ENCODE data around the gene CREB3.

The CREB3 gene

DNA sequence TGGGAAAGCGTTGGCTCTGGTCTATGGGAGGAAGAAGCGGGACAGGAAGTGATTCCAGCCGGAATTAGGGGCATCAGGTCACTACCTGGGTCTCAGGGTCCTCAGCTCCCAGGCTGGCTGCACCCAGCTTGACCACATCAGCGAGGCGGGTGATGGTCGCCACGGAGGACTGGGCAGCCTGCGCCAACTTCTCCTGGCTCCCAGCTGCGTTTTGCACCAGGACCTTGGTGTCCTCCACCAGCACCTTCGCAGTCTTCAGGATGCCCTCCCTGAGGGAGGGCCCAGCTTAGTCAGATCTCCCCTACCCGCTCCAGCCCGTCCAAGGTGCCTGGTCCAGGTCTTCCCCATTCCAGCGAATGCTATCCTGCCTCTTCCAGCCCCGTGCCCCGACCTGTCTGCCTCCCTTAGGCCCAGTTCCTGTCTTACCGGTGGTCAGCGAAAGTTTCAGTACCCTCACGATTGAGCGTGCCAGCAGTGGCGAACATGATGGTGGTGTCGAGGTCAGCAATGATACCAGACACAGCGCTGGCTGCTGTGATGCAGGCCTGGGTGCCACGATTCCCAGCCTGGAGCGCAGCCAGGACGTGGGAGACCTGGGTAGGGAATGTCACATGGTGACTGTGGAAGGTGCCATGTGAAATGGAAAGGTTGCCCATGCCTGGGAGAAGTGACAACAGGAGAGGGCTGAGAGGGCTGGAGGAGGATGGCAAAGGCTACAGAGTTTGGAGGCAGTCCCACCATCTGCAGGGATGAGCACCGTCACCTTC, 28.4 kb upstream of the CREB3 start:
- no peak for DNase-seq

DNA sequence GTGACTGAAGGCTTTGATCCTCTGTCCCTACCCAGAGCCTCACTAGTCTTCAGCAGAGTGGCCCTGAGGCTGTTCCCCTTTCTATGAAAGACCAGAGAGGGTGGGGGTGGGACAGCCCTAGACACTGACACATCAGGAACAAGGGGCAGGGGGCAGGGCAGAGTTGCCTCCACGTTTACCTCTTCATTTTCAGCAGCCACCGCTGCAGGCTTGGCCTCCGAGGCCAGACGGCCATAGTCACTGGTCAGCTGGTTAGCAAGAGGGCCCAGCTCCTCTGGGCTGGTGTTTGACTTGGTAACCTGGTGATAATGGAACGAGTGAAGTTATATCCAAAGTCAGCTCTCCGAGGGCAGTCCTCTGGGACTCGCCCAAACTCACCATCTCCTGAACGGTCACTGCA, 27.1 kb upstream of the CREB3 start:
- no peak for DNase-seq

GRCh38 chr9:35705836-35706430, 26.5 kb upstream of the CREB3 start:
- DNase-seq, result no peak

- DNase-seq, result no peak
These were observed 25.5 kb upstream of the CREB3 start for GRCh38 chr9:35706951-35707350.

DNA sequence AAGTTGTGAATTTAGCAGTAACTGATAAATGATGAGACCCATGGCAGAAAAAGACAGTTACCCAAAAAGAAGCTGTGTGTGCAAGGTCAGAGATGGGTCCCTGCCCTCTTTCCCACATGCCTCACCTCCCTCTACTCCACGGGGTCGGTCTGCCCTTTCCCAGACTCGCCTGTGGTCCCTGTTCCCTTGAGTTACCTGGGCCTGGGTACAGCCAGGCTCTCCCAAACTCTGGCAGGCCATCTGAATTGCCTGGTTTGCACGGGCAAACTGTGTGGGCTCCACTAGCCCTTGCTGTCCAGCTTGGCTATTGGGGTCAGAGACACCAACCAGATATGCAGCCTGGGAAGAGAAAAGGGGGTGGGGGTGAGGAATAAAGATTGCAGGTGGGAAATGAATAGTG, 24.3 kb upstream of the CREB3 start:
- no peak for DNase-seq

DNA sequence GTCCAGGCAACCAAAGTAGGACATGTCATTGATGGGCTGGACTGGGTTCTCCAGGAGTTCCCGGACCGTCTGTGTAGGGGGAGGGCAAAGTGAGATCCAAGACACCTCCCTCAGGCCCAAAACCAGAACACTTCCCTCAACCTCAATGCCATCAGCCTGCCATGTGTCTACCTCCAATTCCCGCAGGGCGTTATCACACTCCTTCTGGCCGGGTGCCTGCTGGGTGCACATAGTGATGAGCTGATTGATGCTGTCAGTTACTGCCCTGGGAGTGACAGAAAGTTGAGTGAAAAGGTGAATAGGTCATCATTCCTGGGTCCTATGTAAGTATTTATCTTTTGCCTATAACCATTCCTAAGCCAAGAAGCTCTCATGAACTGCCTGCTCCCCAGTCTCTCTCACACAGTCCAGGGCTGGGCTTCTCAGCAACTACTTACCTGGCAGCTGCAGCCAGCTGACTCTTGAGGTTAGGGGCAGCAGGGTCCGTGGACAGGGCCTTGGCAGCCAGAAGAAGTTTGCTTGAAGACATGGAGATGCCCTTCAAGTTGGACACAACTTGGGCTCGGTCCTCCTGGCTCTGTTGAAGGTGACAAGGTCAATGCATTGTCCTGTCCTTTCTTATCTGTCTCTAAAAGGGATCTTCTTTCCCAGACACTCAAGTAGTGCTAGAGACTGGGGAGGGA, 21.5 kb upstream of the CREB3 start:
- DNase-seq, result no peak

- no peak for DNase-seq
These were observed 20.7 kb upstream of the CREB3 start for GRCh38 chr9:35711501-35712428.

- no peak for DNase-seq
These were observed 19.6 kb upstream of the CREB3 start for GRCh38 chr9:35712762-35713400.

GRCh38 chr9:35713578-35713977, 18.9 kb upstream of the CREB3 start:
- DNase-seq, result no peak

DNA sequence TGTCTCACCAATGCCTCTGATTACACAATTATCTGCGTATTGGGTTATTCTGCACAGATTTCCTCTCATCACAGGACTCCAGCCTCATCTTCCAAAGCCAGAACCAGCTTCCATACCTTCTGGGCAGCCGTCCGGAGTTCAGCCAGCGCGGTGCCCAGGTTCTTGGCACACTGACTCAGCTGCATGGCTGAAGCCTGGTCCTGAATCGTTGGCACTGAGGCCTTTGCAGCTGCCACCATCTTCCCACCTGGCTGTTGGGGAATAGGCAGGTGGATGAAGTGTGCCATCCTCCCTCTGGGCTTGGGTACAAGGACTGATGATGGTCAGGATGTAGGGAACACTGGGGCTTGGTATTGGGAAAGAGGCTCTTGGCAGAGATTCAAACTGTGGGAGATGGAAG, 18.3 kb upstream of the CREB3 start:
- no peak for DNase-seq

GRCh38 chr9:35714579-35715252, 17.8 kb upstream of the CREB3 start:
- no peak for DNase-seq

GRCh38 chr9:35716230-35716629, 16.2 kb upstream of the CREB3 start:
- DNase-seq, result no peak

- no peak for DNase-seq
These were observed 15.2 kb upstream of the CREB3 start for GRCh38 chr9:35717132-35717870.

DNA sequence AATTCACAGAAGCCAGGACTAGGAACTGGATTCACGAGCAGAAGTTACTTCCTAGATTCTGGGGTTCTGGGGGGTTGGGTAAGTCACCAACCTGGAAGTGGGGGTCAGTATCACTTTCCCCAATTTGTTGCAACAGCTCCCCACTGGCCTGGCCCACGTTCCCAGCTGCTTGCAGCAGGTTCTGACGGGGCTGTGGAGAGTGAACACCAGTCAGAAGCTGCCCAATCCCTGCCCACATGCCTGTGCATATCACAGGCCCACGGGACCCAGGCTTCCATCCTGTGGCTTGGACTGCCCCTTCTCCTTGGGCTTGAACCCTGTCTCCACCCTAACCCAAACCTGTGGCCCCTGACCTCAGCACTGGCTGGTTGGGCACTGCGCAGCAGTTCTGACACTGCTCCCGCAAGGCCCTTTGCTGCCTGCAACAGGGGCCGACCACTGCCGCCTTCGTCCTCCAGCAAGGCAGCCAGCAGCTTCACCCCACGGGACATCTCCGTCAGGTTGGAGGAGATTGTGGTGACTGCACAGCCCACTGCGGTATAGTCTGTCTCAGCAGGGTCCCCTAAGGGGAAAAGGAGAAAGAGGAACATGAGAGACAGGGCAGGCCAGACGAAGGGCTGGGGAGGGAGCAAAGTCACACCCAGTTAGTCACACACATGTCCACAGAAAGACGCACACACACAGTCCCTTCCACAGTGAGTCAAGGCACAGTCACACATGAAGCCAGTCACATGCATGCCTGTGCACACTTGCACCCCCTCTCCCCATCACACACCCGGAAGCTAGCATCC, 13.6 kb upstream of the CREB3 start:
- no peak for DNase-seq

GRCh38 chr9:35719546-35719945, 12.9 kb upstream of the CREB3 start:
- DNase-seq, result no peak

DNA sequence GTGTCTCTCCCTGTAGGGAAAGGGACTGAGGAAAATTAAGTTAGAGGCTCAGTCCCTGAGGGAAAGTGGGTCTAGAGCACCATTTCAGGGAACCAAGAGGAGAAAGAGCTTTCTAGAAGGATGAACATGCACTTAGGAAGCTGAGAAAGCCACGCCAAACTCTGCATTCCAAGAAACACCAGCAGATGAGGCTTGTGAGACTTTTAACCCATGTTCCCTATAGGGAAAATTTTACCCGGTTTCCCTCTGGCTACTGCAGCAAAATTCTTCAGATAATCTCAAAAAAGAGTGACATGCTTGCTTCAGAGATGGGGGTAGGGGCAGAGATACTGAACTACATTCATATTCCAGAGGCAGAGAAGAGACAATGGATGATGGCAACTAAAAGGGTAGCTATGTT, 9.0 kb upstream of the CREB3 start:
- DNase-seq, result no peak

DNA sequence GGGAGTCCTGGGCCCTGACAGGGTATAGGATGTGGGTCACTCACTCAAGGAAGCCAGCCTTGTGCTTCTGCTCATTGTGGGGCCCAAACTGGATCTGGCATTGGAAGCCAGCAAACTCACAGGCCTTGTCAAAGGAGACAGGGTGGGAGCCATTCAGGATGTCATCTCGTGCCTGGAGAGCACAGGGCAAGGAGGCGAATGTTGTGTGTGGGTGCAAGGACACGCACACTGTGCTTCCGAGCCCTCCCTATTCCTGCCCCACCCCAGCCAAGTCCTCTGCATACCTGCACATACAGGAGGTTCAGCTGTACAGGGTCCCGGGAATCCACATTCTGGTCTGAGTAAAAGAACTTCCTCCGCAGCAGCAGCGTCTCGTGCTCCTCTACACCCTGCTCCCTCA, 8.6 kb upstream of the CREB3 start:
- DNase-seq, result no peak

DNA sequence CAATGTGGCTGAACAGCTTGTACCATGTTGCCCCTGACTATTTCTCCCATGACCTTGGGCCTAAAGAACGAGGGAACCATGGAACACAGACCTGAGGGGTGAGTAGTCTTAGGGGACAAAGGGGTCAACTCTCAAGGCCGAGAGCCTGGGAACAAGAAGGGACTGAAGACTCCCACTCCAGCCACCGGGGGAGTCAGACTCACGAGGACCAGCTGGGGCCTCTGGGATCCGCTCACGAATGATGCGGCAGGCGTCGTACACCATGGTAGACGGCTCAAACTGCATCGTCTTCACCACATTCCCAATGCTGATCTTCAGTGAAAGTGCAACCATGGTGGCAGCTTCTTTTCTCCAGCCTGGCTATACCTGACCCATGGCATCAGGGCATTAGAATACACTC, 7.1 kb upstream of the CREB3 start:
- no peak for DNase-seq

GRCh38 chr9:35726931-35727330, 5.5 kb upstream of the CREB3 start:
- DNase-seq, result no peak

DNA sequence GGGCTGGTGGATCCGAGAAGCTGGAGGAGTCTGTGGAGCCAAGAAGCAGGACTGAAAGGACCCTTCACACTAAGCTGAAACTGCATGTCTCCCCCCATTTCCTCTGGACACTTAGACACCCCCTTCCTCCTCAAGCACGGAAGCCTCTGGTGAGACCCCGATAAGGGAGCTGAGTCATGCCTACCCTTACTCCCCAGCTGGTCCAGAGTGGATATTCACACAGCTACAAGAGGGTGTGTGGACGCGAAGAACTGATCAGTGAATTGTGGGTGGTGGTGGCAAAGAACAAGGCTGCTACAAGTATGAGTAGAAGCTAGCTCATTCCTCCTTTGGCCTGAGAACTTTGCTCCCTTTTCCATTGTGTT, 4.8 kb upstream of the CREB3 start:
- no peak for DNase-seq
